HG03159 (cell line): ENCODE results near the gene ATXN3L.
"Not testable (repeated sequence)": the region's sequence is repeated elsewhere in the genome, so short reads cannot be mapped to it uniquely, and the experiment has no call there.

Experiments used
- ATAC-seq: cut with Tn5 transposase; IDR thresholded peaks from one replicate; pipeline ENCODE4 v1.9.1; 2021; ENCODE audit warnings: mild to moderate bottlenecking, moderate library complexity; ENCODE audit not compliant: unreplicated experiment

Gene ATXN3L

DNA sequence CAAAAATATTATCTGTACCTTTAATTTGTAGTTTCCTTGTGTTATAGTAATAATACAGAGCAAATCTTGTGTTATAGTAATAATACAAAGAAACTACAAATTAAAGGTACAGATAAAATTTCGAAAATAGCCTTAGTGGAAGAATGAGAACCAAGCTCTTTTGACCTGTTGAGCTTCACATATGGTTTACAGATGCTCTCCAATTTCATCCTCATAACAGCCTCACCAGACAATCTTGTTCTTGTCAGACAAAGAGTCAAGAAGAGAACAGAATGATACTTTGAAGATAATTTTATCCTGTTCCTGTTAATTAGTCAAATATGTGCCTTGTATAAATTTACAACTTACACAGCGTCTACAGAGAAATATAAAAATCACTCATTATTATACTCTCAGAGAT, 12.8 kb downstream of the ATXN3L start:
- no peak for ATAC-seq

DNA sequence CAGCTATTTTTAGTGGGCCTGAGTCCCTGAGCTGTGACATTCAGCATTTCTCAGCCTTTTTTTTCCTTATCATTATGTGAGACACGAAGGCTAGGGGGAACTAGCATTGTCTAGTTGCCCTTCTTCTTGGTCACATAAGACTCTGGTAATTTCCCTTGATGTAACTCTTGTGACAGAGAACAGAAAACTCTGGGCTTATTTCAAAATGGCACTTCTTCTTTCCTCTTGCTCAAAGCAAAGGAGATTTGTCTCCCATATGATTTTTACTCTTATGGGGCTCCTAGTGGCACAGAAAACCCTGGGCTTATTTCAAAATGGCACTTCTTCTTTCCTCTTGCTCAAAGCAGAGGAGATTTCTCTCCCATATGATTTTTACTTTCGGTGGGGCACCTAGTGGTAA, 14.7 kb downstream of the ATXN3L start:
- no peak for ATAC-seq

DNA sequence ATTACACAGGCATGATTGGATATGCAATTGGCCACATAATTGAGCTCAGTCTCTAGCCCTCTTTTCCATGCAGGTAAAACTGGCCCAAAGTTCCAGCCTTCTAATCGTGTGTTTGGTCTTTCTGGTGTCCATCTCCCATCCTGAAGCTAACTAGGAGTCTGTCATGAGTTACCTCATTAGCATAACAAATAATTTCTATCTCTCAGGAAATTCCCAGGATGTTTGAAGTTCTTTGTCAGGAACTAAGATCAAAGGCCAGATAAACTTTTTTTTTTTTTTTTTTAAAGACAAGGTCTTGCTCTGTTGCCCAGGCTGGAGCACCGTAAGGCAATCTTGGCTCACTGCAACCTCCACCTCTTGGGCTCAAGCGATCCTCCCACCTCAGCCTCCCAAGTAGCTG, 15.8 kb downstream of the ATXN3L start:
- ATAC-seq, result no peak

DNA sequence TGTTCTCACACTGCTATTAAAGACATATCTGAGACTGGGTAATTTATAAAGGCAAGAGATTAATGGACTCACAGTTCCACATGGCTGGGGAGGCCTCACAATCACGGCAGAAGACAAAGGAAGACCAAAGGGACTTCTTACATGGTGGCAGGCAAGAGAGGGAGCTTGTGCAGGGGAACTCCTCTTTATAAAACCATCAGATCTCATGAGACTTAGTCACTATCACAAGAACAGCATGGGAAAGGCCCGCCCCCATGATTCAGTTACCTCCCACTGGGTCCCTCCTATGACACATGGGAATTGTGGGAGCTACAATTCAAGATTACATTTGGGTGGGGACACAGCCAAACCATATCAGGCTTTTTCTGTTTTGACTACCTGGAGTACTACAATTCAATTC, 16.6 kb downstream of the ATXN3L start:
- ATAC-seq, result not testable (repeated sequence)

DNA sequence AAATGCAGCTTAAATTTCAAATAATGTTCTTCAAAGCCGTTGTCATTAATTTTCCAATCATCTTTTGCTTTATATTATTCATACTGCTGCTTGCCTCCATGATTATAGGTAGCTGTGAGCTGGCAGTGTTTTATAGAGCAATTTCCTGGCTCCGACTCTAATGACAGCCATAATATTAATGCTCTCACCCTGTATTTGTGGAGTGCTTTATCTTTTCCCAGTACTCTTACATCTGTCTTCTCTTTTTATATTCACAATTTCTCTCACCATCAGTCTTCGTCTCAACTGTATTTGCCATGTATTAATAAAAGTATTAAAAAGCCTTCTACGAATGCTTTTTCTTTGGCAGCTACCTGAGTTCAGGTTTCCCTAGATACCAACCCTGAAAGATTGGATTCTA, 21.0 kb downstream of the ATXN3L start:
- no peak for ATAC-seq

DNA sequence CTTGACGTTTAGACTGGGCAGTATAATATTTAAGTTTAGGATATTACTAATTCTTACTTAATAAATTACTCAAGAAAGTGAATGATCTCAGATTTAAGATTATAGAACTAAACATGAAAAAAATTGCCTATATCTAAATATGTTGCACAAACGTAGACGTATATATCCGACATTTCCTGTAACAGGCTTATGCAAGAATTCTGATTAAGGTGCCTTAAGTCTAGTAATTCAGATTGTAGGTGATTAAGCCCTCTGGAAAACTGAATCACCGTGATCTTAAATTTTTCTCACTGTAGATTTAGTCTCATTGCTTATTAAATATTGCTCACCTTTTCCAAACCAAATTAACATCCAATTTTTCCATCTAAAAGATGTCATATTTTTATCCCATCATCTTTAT, 24.0 kb downstream of the ATXN3L start:
- ATAC-seq, result no peak

DNA sequence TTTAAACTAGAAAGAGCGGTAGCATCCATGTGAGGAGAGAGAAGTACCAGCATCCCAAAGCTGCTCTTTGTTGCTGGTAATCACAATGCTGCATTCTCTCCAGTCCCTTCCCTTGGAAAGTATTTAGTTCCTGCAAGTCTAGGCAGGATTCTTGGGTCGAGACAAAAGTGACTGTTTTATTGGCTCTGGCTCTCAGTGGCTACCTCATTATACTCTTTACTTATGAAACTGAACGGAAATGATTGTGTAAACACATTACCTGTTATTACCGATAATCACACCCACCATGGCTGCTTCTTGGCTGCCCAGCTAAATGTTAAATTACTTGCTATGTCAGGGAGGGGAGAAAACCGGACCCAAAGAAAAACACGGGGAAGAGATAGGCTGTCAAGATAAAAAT, 26.2 kb downstream of the ATXN3L start:
- no peak for ATAC-seq

DNA sequence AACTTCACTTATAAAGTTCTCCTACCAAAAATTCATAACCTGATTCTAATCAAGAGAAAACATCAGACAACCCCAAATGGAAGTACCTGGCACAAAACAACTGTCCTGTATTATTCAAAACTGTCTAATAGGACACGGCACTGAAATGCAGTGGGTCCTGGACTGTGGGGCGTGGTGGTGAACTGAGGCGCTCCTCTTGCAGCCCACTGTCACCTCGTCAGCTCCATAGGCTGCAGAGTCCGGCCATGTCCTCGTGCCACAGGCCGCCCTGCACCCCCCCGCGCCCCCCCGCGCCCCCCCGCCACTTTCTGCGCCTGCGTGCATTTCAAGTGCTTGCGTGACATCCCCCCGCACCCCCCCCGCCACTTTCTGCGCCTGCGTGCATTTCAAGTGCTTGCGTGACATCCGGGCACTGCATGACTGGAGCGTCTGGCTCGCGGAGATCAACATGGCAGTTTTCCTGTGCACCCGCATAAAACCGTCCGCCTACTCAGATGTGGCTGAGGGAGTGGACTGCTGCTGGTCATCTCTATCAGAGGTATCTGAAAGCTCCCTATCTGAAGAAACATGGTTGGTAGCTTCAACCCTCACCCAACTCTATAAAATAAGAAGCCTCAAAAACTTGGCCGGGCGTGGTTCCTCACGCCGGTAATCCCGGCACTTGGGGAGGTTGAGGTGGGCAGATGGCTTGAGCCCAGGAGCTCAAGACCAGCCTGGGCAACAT, 28.8 kb downstream of the ATXN3L start:
- ATAC-seq, result no peak

DNA sequence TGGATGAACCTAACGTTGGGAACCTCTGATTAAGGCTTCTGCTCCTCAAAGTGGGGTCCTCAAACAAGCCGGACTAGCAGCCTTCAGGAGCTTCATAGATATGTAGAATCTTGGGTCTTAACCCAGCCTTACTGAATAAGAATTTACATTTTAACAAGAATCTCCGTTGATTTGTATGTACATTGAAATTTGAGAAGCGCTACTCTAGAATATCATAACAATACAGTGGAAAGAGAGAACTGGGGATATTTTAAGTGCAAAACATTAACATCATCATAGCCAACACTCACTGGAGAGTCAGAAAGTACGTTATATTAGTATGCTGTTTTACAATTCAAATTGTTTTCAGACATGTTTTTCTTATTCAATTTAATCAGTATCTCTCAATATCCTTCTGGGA, 31.2 kb downstream of the ATXN3L start:
- ATAC-seq, result no peak

DNA sequence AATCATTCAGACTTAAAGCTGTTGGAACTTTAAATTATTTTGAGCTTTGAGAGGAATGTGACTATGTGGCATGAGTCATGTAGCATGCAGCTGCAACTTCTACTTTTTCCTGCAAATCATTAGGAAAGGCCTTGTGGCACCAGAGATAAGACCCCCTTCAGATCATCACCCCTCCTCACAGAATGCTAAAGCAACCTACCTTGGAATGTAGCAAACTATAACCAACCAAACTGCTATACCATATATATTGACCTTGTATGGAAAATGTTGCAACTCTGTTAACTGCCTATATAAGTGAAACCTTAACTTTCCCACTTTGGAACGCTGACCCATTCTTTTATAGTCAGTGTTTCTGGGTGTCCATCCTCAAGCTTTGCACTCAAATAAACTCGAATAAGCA, 32.0 kb downstream of the ATXN3L start:
- no peak for ATAC-seq

DNA sequence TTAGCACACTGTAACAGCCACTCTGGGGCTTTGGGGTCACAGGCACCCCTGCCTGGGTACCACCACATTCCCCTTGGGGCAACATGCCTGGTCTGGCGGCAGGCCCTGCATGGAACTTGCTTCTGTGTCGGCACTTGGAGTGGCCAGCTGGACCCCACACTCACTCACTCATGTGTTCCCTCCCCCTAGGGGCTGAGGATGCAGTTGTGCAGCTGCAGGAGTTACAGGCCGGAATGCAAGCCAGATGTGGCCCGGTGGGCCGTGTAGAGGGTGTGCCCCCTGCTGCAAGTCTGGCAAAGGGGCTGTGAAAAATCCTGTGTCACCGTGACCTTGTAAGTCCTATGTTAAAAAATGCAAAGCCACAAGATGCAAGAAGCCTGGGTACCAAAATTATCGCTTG, 34.2 kb downstream of the ATXN3L start:
- no peak for ATAC-seq

DNA sequence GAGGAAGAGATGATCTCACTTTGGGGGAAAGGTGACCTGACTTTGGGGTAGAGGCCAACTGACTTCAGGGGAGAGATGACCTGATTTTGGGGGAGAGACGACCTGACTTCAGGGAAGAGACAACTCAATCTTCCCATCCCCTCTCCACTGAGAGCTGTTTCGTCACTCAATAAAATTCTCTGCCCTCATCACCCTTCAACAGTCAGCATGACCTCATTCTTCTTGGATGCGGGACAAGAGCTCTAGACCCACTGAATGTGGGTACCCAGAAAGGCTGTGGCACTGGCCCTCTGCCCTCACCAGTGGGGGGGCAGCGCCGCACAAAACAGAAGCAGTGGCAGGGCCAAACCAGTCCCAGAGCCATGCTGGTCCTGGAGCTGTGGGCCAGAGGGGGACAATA, 34.6 kb downstream of the ATXN3L start:
- ATAC-seq, result no peak

DNA sequence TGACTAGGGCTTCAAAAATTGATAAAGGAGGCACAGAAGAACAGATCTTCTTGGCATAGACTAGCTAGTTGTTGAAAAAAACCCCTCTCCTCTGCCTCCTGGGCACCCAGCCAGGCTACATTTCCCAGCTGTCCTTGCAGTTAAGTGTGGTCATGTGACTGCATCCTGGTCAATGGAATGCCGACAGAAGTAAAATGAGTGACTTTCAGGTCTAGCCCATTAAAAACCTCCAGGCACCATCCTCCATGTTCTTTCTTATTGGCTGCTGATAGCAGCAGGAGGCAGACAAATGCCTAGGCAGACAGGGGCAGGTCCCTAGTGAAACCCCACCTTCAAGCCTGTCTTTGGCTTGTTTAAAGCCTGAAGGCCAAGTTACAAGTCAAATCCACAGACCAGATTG, 35.3 kb downstream of the ATXN3L start:
- no peak for ATAC-seq

DNA sequence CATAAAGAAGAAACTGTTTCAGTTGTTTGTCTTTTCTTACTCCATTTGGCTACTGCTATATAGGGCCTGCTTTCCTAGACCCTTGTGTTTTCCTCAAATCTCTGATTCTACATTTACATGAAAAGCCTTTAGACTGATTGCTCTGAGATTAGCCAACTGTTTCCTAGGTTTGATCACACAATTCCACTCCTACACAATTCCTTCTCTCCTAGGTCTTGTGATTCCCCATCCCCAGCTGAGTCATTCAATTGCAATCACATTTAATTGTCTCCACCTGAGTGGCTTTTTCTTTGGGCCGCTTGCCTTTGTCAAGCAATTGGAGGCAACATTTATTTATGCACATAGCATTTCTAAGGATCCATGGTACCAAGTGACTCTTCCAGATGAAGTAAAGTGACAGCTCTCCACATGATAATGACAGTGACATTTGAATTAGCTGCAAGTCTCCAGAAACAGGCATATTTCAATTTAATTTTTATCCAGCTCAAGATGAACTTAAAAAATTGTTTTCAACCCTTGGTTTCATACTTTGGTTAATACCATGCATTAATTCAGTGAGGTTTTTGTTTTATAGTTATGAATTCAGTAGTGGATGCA, 35.8 kb downstream of the ATXN3L start:
- no peak for ATAC-seq

DNA sequence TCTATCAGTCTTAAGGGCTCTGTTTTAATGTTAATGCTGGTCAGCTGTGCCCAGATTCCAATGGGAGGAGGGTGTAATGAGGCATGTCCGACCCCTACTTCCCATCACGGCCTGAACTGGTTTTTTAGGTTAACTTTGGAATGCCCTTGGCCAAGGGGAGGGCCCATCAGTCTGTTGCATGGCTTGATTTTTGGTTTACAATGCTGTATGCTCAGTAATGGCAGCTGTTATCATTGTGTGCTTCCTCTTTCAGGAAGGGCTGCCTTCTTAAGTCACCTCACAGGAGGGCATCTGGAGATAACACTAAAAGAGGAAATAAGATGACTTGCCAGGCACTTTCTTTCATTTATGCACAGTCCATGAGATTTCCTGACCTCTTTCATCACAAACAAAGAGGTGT, 36.3 kb downstream of the ATXN3L start:
- no peak for ATAC-seq

DNA sequence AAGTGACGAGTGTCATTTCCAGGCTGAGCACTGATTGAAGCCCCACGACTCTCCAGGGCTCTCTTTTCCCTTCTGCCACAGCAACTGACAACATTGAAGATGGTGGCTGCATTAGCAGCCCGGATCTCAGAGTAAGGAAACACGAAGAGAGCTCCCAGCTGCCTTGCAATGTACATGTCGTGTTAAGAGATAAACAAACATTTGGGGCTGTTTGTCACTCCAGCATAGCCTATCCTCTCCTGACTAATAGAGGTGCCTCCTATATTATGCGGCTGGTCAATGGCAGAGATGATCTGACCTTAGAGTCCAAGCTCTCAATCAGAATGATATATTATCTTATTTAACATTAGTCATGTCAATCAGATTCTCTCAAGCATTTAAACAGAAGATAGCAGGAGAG, 38.6 kb downstream of the ATXN3L start:
- ATAC-seq, result no peak

DNA sequence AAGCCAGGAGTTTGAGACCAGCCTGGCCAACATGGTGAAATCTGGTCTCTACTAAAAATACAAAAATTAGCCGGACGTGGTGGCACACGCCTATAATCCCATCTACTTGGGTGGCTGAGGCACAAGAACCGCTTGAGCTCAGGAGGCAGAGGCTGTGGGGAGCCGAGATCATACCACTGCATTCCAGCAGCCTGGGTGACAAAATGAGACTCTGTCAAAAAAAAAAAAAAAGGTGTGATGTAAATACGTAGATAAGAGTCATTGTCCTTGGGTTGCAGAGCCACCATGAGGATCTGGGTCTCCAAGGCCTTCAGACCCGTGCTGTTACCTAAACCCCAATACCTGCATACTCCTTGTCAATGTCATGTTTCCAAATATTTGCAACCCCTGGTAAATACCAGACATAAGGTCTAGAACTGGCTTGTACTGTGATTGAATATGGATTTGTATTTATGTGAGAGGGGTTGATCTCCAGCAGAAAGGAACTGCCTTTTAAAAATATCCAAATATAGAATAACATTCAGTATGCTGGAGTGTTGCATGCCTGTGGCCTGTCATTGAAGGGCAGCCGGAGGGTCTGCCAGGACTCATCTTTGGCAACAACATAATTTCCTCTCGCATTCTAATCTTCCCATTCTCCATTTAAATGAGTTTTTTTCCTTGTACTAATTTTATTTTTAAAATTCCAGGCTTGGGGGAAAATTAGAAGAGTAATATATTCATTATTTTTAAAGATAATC, 40.4 kb downstream of the ATXN3L start:
- ATAC-seq, result no peak

DNA sequence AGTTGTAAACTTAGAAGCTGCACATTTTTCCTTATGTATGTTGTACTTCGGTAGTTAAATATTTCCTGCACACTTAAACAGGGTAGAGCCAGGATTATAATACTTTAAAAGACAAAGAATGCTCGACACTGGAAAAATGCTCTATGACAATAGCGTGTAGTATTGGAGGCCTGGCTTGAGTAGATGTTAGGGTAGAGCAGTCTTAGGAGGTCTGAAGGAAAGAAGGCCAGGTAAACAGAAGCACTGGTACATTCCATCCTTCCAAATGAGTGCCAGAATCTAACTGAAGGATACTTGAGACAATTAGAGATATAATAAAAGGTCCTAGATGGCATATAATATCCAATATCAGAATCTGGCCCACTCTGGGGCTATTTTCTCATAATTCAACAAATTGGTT, 42.3 kb downstream of the ATXN3L start:
- ATAC-seq, result no peak

DNA sequence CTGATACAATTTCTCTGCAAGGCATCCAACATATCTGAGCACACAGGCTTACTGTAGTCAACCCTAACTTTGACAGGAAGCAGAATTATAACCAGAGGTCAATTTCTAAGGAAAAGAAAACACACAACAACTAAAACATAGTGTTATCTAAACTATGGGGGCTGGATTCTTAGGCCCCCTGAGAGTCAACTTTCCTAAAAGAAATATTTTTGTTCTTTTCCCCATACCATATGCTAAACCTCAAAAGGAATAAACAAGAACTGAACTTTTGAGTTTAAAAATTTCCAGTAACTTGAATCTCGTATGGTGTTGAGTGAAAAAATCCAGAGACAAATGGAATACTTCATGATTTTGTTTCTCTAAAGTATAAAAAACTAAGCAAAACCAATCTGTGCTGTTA, 42.9 kb downstream of the ATXN3L start:
- ATAC-seq, result no peak

DNA sequence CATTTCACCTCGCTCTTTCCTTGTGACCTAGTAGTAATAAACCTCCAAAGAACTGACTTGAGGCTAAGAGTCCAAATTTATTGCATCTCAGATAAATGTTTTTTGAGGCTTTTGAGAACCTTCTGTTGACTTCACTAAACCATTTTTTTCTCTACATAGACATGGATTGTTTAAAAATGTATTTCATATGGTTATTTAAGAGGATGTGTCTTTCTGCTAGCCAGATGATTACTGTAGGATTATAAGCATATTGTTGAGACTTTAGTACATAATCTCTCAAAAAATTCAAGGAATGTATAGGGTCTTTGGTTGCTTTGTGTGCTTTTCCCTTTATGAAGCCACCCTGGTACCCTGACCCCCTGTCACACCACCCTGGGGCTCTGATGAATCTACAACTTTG, 44.8 kb downstream of the ATXN3L start:
- no peak for ATAC-seq

DNA sequence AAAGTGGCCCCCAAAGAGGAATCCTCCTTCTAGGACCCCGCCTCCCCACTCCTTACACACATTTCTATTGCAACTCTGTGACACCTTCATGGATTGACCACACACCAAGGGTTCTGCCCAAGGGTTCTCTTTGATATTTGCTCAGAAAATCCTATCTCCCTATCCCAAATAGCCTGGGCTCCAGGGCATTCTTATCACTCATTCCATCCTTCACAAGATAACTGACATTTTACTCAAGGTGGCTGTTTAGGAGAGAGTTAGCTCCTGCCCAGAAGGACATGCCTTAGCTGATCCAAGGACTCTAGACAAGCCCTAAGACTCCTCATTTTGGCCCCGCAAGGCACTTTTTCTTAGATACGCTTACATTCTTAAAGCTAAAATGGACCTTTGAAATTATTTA, 47.4 kb downstream of the ATXN3L start:
- ATAC-seq, result no peak

DNA sequence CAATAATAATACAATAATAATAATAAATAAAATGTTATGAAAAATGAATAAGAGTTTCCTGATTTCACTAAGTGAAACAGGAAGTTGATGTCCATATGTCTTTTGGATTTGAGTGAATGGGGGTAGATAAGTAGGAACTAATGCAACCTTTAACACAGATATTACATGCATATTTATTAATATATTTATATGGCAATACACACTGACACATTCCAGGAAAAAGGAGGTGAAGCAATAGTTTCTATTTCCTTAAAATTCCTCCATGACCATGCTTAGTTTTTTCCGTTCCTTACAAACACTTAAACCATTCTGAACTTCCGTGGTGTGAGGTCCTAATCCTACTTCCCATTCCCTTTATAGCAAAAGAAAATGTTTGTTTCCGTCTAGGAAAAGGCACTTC, 48.3 kb downstream of the ATXN3L start:
- ATAC-seq, result no peak
